Activated CD8-positive, alpha-beta memory T cell treated with anti-CD3 and anti-CD28 coated beads for 36 hours (primary cell): ENCODE data around the gene OIT3. TPM values are rescaled to one million over a fixed set of nuclear protein-coding genes. Genes with fewer than 3 reads are reported as not detected.
"Not testable (repeated sequence)": the region's sequence is repeated elsewhere in the genome, so short reads cannot be mapped to it uniquely, and the experiment has no call there.

Source experiments
- CTCF ChIA-PET: fragments of 350-600 bp; sonication (Branson Sonifier 250); formaldehyde crosslinking; loops from one replicate; lab custom pipeline; 2021; ENCODE audit warnings: antibody characterized with exemption; lab: Charles Lee
- POLR2A ChIA-PET: fragments of 350-600 bp; sonication (Branson Sonifier 250); formaldehyde crosslinking; loops from one replicate; lab custom pipeline; 2021; ENCODE audit warnings: antibody characterized with exemption; lab: Charles Lee
- total RNA-seq, 2 experiments: library from RNA; stranded (reverse); gene quantifications; one replicate each; pipeline ENCODE4 v1.2.3, GENCODE V29; 2021

Gene OIT3
- total RNA-seq, 2 experiments from 2014 or later, result not detected

DNA sequence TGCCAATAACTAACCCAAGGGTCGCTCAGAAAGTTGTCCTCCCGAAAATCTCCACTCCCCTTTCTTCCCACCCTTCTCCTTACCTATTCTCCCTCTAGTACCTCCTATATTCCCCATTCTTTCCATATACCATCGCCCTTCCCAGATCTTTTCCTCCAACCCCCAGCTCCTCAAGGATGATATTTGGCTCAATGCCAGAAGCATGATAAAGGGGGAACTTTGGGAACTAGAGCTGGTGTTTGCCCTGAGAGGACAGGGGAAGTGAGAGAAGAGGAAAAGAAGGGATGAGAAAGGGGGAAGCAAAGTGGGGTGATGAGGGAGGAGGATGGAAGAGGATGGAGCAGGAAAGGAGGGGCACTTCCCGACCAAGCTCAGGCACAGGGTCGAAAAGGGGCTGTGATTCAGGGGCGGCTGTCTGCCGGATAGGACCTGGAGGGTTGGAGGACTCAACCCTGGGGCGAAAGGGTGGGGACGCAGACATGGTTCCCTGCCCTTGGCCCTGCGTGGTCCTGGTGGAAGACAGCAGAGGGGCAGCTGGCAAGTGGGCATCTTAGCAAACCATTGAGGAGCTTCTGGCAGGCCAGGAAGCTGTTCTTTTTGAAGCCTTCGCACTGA is 1.8 kb downstream of the OIT3 start:
- POLR2A ChIA-PET, result no interaction called here
- CTCF ChIA-PET, result no interaction called here

DNA sequence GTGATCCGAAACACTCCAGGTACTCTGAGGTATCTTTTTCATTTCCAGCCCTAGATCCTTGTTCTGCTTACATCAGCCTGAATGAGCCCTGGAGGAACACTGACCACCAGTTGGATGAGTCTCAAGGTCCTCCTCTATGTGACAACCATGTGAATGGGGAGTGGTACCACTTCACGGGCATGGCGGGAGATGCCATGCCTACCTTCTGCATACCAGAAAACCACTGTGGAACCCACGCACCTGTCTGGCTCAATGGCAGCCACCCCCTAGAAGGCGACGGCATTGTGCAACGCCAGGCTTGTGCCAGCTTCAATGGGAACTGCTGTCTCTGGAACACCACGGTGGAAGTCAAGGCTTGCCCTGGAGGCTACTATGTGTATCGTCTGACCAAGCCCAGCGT is 5.1 kb downstream of the OIT3 start:
- ChIA-PET CTCF (no interaction called here), POLR2A (no interaction called here)

DNA sequence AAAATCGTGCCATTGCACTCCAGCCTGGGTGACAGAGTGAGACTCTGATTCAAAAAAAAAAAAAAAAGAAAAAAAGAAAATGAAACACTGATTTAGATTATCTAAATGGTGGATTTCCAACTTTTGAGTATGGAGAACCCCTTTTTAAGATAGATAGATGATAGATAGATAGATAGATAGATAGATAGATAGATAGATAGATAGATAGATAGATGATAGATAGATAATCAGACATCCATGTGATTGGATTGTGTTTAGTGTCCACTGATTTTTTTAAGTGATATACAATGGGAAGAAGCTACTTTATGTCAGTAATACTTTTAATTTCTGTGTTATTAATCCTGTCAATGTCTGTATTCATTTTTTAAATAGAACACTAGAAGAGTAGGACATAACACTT is 6.0 kb downstream of the OIT3 start:
- CTCF ChIA-PET, result no interaction called here
- POLR2A ChIA-PET, result no interaction called here

- CTCF ChIA-PET, POLR2A ChIA-PET: not testable (repeated sequence)
These were observed 10.5 kb downstream of the OIT3 start for GRCh38 chr10:72903941-72904446.

DNA sequence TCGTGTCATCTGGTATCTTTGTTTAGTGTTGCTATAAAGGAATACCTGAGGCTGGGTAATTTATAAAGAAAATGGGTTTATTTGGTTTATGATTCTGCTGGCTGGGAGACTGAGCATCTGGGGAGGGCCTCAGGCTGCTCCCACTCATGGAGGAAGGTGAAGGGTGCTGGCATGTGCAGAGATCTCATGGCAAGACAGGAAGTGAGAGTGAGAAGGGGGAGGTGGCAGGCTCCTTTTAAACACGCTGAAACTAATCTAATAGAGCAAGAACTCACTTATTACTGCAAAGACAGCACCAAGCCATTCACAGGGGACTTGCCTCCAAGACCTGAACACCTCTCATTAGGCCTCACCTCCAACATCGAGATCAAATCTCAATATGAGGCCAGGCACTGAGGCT is 11.3 kb downstream of the OIT3 start:
- ChIA-PET CTCF (no interaction called here), POLR2A (no interaction called here)

- CTCF ChIA-PET, result no interaction called here
- POLR2A ChIA-PET, result no interaction called here
These were observed 12.9 kb downstream of the OIT3 start for GRCh38 chr10:72906446-72906845.

DNA sequence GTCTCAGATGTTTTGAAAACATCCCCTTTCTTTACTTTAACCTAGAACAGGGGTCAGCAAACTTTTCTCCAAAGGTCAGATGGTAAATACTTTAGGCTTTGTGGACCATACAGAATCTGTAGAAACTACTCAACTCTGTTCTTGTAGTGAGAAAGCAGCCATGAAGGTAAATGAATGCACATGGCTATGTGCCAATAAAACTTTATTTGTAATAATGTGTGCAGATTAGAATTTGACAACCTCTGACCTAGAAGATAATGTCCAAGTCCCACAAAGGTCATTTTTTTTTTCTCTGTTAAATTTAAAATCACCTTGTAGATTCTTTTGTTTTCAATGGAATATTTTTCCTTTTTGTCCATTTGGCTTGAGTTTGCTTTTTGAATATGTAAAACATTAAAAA is 17.2 kb downstream of the OIT3 start:
- POLR2A ChIA-PET, result no interaction called here
- CTCF ChIA-PET, result interaction anchor here (0.6 kb wide), 1 partner anchor 1122 kb away, joined by 3 read pairs; no protein-coding TSS in a partner anchor

DNA sequence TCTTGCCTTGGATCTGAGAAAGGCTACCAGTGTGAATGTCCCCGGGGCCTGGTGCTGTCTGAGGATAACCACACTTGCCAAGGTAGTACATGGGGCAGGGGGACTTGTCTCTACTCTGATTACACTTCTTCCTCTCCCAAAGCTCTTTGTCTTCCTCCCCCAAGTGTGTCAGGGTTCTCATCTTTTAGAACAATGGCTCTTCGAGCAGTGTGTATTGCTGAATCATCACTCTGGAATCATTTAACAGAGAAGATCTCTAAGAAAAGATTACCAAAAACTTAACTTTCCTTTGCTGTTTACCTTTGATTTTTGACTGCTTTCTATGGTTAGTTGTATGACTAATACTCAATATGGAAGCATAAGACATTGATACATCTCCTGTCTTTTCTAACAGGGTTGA is 18.2 kb downstream of the OIT3 start:
- CTCF ChIA-PET, result no interaction called here
- POLR2A ChIA-PET, result no interaction called here

- ChIA-PET CTCF (interaction anchor here (0.7 kb wide), 2 partner anchors 319 to 533 kb away, joined by 3 to 4 read pairs; no protein-coding TSS in a partner anchor), POLR2A (no interaction called here)
These were observed 19.2 kb downstream of the OIT3 start for GRCh38 chr10:72912736-72913135.

DNA sequence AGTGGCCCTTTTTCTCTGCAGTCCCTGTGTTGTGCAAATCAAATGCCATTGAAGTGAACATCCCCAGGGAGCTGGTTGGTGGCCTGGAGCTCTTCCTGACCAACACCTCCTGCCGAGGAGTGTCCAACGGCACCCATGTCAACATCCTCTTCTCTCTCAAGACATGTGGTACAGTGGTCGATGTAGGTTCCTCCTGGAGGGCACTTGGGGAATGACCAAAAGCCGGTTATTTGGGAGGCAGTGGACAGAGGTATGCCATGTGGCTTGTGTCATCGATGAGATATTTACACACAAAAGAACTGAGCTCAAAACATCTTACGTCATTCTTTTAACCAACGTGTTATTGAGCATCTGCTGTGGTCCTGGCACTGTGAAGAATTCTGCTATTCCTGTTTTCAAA is 19.7 kb downstream of the OIT3 start:
- ChIA-PET POLR2A (no interaction called here), CTCF (no interaction called here)

DNA sequence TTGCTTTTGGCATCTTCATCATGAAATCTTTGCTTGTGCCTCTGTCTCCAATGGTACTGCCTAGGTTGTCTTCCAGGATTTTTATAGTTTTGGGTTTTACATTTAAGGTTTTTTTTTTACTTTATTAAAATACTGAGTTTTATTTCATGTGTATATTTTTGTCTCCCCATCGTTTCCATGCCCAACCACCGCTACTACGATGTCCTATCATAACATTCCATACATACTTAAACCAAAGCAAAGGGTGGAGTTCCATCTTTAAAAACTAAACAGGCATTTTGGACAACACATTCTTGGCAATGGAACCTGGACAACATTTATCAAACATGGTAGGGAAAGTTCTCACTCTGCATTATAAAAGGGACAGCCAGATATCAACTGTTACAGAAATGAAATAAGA is 23.7 kb downstream of the OIT3 start:
- POLR2A ChIA-PET, result not testable (repeated sequence)
- CTCF ChIA-PET, result interaction anchor here (1.2 kb wide), 1 partner anchor 9 kb away, joined by 3 read pairs; no protein-coding TSS in a partner anchor

- CTCF ChIA-PET, POLR2A ChIA-PET: not testable (repeated sequence)
These were observed 24.3 kb downstream of the OIT3 start for GRCh38 chr10:72917803-72918332.

DNA sequence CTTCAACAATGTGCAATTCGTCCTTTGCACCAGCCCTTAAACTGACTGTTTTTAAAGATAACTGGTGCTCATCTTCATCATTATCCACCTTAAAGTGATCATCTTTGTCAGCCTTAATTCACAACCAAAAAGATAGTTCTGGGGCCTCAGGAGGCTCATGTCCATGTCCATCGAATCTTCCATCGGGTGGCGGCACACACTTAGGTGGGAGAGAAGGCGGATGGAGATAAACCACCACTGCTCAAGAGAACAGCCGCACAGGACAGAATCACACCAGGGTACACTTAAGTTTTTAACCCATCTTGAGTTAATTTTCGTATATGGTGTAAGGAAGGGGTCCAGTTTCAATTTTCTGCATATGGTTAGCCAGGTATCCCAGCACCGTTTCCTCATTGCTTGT is 24.8 kb downstream of the OIT3 start:
- POLR2A ChIA-PET, result no interaction called here
- CTCF ChIA-PET, result no interaction called here

DNA sequence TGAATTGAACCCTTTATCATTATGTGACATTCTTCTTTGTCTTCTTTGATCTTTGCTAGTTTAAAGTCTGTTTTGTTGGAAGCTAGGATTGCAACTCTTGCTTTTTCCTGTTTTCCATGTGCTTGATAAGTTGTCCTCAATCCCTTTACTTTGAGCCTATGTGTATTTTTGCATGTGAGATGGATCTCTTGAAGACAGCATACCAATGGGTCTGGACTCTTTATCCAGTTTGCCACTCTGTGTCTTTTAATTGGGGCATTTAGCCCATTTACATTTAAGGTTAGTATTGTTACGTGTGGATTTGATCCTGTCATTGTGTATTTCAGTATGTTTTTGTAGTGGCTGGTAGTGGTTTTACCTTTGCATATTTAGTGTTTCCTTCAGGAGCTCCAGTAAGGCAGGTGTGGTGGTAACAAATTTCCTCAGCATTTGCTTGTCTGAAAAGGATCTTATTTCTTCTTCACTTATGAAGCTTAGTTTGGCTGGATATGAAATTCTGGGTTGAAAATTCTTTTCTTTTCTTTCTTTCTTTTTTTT is 27.7 kb downstream of the OIT3 start:
- POLR2A ChIA-PET, CTCF ChIA-PET: not testable (repeated sequence)

DNA sequence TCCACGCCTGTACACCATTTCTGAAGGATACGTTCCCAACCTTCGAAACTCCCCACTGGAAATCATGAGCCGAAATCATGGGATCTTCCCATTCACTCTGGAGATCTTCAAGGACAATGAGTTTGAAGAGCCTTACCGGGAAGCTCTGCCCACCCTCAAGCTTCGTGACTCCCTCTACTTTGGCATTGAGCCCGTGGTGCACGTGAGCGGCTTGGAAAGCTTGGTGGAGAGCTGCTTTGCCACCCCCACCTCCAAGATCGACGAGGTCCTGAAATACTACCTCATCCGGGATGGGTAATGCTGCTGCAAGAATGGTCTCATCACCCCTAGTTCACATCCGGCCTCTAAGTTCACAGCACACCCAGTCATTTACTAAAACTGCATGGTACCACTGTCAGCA is 30.8 kb downstream of the OIT3 start:
- CTCF ChIA-PET, result no interaction called here
- POLR2A ChIA-PET, result no interaction called here

GRCh38 chr10:72925951-72926465 is 32.5 kb downstream of the OIT3 start:
- ChIA-PET CTCF (interaction anchor here (0.7 kb wide), 1 partner anchor 10 kb away, joined by 3 read pairs; no protein-coding TSS in a partner anchor), POLR2A (no interaction called here)

DNA sequence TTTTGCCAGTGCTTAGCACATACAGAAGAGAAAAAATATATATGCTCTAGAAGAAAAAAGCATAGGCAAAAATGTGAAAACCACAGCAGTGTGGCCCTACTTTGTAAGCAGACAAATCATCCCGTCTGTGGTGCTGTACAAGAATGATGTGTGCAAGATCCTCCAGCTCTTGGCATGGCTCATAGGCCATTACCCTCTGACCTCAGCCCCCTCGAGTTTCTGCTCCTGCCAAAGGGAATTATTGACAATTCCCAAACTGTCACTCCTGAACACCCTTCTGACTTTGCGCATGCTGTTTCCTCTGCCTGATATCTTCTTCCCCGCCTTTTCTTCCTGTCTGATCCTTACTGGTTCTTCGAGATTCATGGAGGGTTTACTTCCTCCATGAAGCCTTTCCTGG is 33.9 kb downstream of the OIT3 start:
- CTCF ChIA-PET, result no interaction called here
- POLR2A ChIA-PET, result no interaction called here

DNA sequence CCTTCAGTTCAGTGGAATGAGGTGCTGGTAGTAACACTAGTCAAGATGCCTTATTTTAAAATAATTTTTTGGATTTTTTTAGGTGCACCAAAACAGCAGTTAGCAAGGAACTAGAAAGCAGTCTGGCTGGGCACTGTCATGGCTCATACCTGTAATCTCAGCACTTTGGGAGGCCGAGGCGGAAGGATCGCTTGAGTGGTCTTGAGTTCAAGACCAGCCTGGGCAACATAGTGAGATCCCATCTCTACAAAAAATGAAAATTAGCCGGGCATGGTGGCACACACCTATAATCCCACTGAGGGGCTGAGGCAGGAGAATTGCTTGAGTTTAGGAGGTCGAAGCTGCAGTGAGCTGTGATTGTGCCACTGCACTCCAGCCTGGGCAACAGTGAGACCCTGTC is 35.3 kb downstream of the OIT3 start:
- CTCF ChIA-PET, result no interaction called here
- POLR2A ChIA-PET, result no interaction called here

DNA sequence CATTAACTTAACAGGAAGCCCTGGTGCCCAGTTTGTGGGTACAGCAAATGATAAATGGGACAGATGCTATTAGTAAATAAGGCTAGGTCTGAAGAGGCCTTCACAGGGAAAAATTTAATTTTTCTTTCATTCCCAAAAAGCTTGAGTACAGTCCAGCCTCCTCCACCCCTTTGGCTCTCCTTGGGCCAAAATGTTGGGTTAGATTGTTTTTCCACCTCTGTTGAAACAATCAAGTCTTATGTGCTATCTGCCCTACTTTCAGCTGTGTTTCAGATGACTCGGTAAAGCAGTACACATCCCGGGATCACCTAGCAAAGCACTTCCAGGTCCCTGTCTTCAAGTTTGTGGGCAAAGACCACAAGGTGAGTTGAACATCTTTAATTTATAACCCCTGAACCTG is 36.7 kb downstream of the OIT3 start:
- ChIA-PET POLR2A (no interaction called here), CTCF (no interaction called here)

- ChIA-PET CTCF (no interaction called here), POLR2A (no interaction called here)
These were observed 38.9 kb downstream of the OIT3 start for GRCh38 chr10:72932259-72933015.
